GM08714 (cell line): ENCODE measurements around the gene HOXD11.

ENCODE experiments used
- H3K4me3 ChIP-seq: fragments of 200-500 bp; sonication (Bioruptor generic); 2 replicates; pipeline ENCODE4 v1.5.1; 2014; ENCODE audit warnings: mild to moderate bottlenecking, low read length, inconsistent platforms
- ZNF274 ChIP-seq: IDR thresholded peaks from 2 replicates; pipeline ENCODE4 v1.6.1; 2012; ENCODE audit warnings: mild to moderate bottlenecking, low read depth, low read length

HOXD11 gene

DNA sequence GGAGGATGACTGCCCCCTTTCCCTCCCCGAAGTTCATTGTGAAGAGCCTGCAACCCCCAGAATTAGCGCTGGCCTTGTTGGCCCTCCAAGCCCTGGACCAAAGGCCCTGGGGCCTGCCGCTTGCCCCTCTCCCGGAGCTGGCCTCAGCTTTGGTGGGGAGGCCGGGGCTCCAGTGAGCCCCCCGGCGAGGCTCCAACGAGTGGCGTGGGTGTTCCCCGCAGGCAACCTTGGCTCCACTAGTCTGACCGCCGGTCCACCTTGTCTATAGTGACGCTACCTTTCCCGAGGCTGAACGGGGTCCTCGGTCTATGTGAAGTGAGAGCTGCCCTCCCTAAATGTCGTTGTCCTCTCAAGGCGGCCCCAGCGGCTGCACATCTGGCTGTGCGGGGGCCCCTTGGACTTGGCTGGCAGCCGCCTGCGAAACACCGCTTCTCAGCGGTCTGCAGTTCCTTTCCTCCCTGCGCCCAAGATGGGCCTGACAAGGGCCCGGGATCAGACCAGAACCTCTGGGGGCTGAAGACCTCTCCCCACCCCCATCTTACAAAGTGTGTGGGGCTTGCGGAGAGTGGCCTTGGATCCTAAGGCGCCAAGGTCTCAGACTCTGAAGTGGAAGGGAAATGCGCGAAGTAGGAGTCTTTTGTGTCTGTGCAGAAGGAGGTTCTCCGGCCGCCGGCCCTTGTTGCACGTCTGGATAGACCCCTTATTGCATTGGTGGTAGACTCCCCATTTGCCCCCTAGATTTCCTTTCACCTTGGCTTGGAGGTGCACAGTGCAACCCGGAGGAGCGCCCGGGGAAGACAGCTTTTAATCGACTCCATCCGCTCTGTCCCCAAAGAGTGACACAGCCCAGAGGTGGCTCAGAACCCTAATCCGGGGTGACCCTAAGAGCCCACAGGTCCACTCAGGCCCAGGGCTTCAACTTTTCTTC is 5.6 kb downstream of the HOXD11 start:
- no peak overlapping the region for H3K4me3 ChIP-seq
- TF ChIP-seq ZNF274 = no peak

DNA sequence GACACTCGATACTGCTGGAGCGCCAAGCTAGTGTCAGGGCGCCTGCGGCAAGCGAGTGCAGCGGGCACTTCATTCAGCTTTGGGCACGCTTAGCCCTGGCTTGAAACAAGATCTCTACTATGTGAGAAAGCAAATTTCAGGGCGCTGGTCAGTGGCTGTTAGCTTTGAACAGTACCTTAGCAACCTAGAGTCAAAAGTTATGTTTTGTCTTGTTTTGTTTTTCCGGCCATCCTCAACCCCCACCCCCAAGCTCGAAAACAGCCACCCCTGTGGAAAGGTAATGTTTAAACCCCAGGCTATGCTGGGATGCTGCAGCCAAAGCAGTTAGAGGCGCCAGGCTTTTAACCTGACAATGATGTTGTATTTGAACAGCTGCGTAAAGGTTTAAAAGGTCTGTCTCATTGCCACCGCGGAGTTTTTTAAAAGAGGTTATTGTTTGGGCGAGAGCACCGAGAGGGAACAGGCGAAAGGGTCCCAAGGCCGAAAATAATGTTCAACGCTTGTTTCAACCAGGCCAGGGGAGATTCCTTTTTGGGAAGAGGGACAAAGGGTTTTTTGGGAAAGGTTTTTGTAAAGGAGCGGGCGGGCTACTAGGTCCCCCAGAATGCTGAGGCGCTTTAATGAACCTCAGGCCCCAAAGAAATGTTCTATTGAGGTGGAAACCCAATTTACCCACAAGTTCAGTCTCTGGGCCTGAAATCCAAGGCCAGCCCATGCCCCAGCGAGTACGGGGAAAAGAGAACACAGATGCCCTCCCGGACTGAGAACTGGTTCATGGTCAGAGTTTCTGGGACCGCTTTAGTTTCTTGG is 7.2 kb downstream of the HOXD11 start:
- H3K4me3 ChIP-seq = no peak overlapping the region
- no peak for TF ChIP-seq ZNF274

DNA sequence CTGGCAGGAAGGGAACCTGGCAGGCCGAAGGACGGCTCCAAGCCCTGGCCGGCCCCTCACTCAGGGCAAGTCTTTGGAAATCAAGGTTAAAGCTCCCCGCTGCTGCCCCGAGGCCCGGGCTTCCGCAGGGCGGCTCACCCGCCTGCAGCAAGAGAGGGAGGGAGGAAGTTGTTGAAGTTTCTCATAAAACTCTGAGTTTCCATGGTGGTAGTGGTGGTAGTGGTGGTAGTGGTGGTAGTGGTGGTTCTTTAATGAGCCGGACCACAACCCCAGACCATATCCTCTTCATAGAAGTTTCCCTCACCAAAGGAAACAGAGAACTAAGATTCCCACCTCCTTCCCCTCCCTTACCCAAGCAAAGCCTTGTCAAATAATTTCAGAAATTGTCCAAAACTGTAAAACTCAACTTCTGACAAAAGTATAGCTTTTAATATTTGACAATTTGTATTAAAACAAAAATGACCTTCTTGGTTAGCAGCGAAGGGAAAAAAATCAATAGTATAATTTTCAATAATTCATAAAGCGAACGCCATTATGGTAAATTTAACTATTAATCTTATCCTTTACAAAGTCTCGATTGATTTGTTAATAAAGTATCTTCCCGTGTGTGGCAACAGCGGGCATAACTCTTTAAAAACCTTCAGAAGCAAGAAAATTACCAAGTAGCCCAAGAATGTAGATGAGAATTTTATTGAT is 8.0 kb downstream of the HOXD11 start:
- TF ChIP-seq ZNF274 = no peak
- H3K4me3 ChIP-seq = no peak overlapping the region

DNA sequence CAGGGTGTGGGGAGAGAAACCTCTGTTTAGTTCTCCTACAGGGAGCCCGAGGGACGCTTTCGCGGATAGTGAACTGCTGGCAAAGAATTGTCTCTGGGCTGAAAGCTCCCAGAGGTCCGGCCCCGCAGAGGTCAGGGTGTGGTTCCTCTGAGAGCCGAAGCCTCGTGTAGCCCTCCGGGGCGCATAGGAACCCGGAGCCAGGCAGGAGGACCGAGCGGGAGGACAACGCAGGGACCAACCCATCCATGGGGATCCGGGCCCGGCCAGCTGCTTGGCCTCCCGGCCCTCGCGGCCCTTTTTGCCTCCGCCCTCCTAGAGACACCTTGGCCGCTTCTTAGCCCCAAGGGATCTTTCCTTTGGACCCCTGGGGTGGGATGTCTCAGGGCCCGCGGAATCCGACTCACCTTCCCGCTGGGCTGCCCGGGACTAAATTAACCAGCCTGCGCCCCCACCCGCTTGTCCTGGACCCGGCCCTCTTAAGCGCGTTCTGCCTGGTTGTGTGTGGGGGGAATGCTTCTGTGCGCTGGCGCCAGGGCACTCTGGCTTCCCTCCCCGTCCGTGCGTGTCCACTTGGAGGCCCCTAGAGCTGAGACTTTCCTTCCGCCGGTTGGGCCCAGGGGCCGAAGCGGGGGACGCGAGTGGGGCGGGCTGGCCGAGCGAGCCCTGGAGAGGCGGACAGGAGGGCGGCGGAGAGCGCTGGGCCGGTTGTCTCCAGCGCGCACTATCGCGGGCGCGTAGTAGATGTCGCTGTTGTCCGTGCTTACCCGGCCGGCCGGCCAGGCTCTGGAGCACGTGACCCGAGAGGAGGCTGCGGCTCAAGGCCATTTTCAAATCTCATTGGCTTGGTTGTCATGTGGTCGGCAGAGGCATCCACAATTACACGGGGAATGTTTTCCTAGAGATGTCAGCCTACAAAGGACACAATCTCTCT is 9.1 kb downstream of the HOXD11 start, which contains the start of gene HOXD10:
Gene HOXD10 (plus strand): TSS at position 896 of the 931 bp plus-strand sequence. CDS start 56 bp downstream, outside the sequence.
- TF ChIP-seq ZNF274 = no peak
- no peak within 1 kb of the TSS for H3K4me3 ChIP-seq

DNA sequence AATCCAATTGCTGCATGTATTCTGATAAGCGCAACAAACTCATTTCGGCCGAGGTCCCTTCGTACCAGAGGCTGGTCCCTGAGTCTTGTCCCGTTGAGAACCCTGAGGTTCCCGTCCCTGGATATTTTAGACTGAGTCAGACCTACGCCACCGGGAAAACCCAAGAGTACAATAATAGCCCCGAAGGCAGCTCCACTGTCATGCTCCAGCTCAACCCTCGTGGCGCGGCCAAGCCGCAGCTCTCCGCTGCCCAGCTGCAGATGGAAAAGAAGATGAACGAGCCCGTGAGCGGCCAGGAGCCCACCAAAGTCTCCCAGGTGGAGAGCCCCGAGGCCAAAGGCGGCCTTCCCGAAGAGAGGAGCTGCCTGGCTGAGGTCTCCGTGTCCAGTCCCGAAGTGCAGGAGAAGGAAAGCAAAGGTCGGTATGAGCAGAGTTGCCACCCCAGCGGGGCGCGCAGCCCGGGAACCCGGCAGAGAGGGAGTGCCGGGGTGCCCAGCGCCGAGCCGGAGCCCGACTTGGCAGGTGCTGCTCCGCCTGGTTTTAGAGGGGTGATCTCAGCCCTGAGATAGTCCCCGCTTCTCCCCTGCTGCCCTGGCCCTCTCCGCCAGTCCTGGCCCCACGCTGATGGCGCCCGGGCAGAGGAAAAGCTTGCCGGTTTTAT is 10.2 kb downstream of the HOXD11 start:
- H3K4me3 ChIP-seq = no peak overlapping the region
- TF ChIP-seq ZNF274 = no peak

DNA sequence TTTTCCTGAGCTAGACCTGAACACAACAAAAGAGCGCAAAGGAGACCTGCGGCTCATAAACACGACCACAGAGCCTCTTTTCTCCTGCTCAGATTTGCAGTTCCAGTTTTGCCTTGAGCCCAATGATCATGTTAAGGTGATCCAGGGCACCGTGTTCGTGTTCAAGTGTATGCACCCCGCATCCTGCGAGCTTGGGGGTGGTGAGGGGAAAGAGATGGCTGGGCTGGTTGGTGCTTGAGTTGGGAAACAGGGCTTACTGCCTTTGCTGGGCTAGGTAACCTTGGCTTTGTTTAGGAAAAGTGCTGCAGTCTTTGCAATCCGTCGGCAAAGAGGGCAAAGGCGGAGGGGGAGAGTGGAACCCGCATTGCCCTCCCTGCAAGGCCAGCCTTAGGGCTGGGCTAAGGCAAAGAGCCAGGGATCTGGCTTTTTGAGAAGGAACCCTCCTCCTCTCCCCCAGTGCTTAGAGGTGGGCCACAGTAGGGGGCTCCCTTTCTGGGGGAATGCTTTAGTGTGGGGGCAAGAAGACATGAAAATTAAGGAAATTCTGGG is 10.8 kb downstream of the HOXD11 start:
- TF ChIP-seq ZNF274 = no peak
- no peak overlapping the region for H3K4me3 ChIP-seq

DNA sequence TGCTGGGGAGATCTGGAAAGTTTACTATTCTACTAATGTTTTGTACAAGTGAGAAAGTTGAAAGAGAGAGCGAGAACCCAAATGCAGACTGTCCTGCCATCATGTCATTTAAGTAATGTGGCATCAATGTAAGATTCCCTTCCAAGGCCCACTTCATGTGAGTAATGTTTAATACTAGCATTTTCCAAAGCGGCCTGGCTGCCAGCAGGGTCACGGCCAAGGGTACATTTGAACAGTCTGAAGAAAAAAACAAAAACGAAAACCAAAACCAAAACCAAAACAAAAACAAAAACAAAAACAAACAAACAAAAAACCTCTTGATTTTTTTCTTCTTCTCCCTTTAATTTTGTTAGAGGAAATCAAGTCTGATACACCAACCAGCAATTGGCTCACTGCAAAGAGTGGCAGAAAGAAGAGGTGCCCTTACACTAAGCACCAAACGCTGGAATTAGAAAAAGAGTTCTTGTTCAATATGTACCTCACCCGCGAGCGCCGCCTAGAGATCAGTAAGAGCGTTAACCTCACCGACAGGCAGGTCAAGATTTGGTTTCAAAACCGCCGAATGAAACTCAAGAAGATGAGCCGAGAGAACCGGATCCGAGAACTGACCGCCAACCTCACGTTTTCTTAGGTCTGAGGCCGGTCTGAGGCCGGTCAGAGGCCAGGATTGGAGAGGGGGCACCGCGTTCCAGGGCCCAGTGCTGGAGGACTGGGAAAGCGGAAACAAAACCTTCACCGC is 11.7 kb downstream of the HOXD11 start:
- no peak overlapping the region for H3K4me3 ChIP-seq
- no peak for TF ChIP-seq ZNF274

DNA sequence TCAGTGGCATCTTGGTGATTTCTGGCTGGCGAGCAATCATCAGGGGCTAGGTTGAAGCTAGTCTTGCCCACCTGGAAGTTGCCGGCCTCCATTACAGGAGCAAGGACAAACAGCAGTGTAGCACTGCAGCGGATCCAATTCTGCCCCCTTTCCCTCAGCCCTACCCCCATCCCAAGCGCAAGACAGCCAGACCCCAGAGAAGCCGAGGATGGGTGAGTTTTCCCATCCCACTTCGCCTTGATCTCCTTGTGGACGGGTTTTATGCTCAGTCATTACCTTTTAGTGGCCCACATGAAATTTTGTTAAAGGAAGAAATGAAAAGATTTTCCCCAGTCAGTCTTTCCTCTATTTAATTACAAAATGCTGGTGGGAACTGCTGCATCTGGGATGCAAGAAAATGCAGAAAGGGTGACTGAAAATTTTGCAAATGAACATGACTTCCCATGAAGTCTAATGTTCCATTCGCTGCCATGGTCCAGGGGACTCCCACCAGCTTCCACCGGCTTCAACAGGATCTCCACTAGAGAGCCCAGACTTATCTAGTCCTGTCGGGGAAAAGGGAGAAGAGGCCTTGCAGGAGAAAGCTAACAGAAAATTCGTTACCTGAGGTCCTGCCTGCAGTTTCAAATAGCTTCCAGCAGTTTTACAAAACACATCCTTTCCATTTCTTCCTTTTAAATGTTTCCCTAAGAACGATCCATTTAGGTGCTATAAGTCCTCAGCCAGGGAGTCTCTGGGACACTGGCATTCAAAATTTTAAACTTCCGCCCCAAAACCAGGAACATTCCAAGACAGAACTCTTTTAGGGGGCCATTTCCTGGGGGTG is 13.5 kb downstream of the HOXD11 start:
- no peak for TF ChIP-seq ZNF274
- H3K4me3 ChIP-seq = no peak overlapping the region

DNA sequence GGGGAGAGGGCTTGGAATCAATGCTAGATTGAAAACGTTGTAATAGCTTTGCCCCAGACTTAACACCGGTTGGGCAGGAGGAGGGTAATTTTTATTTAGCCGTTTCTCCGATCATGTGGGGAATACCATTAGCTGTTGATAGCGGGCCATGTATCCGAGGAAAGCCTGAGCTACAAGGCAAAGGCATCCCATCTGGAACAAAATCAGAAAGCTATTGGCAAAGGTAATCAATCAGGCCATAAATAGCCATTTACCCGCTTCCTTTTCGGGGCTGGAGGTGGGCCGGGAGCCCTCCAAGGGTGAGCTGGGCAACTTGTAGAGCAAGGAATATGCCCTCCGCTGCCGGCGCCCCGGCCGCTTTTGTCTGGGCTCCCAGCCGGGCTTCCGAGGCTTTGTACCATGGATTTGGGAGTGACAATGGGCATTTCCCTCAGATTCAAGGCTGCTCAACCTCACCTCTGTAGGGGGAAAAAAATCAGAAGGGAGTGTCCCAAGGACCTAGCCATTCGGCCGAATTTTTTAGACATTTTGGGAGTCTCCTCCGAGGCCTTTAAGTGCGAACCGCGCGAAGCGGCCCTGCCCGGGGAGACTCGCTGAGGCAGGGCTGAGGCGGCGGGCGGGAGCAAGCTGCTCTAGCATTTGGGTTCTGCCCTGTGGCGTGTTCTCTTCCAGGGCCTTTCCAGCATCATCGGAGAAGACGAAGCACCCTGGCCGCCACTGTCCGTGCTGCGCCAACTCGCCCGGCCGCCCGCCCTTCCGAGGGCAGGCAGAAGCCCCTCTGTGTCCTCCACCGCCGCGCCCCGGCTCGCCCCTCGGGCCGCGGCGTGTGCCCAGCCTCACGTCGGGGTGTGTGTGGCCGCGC is 14.3 kb downstream of the HOXD11 start:
- no peak overlapping the region for H3K4me3 ChIP-seq
- no peak for TF ChIP-seq ZNF274

DNA sequence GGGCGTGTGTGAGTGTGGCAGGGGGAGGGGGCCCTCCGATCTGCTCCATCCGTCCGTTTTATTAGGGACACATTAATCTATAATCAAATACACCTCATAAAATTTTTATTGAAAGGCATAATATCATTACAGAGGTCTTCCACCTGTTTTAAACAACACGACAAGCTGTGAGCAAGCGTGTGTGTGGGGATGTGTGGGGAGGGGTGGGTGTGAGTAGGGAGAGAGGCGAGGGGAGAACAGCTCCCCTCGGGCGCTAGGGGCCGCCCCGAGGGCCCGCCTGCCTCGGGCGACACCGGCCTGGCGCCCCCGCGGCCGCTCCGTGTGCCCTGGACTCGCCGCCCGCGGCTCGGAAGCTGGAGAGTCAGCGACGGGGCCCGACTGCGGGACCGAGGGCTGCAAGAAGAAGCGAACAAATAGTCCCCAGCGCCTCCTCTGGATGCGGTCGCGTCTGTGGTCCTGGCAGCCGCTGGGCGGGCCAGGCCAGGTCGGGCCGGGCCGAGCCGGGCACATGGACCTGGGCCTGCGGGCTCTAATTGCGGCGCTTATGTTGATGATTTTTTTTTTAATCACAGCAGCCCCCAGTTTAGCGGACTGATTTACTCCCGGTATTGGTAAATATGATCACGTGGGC is 15.1 kb downstream of the HOXD11 start:
- peak overlapping the region; percentile 5; the same call in 1 of the 2 replicates for H3K4me3 ChIP-seq

More for the DNA sequence above, 15.1 kb downstream of the HOXD11 start:
- no peak for TF ChIP-seq ZNF274
